Measurements from ENCODE around the gene HARS1.
"Not testable (repeated sequence)": the region's sequence is repeated elsewhere in the genome, so short reads cannot be mapped to it uniquely, and the experiment has no call there.

The HARS1 gene

GRCh38 chr5:140631831-140632365 lies 59.3 kb downstream of the HARS1 start:
- no peak for DNase-seq (ENCODE audit: low read depth)
- Histone ChIP-seq H3K4me3 (ENCODE audit: low read length) (peak overlapping the region; percentile 76), H3K9ac (ENCODE audit: low read length) (peak overlapping the region; percentile 59), H3K27me3 (replicated peaks; ENCODE audit: control insufficient read depth, insufficient read depth, low read length) (no peaks in the 10 kb centered on the region), H3K9me3 (ENCODE audit: control insufficient read depth, low read length) (peaks cover 12% of the 10 kb centered on the region), H3K4me1 (ENCODE audit: control insufficient read depth, insufficient read depth, low read length) (peaks cover 32% of the 10 kb centered on the region), H3K36me3 (ENCODE audit: control insufficient read depth, insufficient read depth, low read length, severe bottlenecking) (no peaks in the 10 kb centered on the region)

GRCh38 chr5:140631036-140631417 lies 60.1 kb downstream of the HARS1 start:
- no peak for DNase-seq (ENCODE audit: low read depth)
- H3K27me3 ChIP-seq (replicated peaks; ENCODE audit: control insufficient read depth, insufficient read depth, low read length): no peaks in the 10 kb centered on the region
- no peaks in the 10 kb centered on the region for H3K36me3 ChIP-seq (ENCODE audit: control insufficient read depth, insufficient read depth, low read length, severe bottlenecking)
- H3K4me3 ChIP-seq (ENCODE audit: low read length): no peak overlapping the region
- H3K9ac ChIP-seq (ENCODE audit: low read length): no peak overlapping the region
- H3K9me3 ChIP-seq (ENCODE audit: control insufficient read depth, low read length): peaks cover 12% of the 10 kb centered on the region
- H3K4me1 ChIP-seq (ENCODE audit: control insufficient read depth, insufficient read depth, low read length): peaks cover 32% of the 10 kb centered on the region

GRCh38 chr5:140630292-140631035 lies 60.7 kb downstream of the HARS1 start:
- Histone ChIP-seq H3K4me1 (ENCODE audit: control insufficient read depth, insufficient read depth, low read length) (peaks cover 32% of the 10 kb centered on the region), H3K9me3 (ENCODE audit: control insufficient read depth, low read length) (peaks cover 12% of the 10 kb centered on the region), H3K27me3 (replicated peaks; ENCODE audit: control insufficient read depth, insufficient read depth, low read length) (no peaks in the 10 kb centered on the region), H3K9ac (ENCODE audit: low read length) (no peak overlapping the region), H3K36me3 (ENCODE audit: control insufficient read depth, insufficient read depth, low read length, severe bottlenecking) (no peaks in the 10 kb centered on the region), H3K4me3 (ENCODE audit: low read length) (no peak overlapping the region)
- peak; percentile 18 for DNase-seq (ENCODE audit: low read depth)

GRCh38 chr5:140628711-140629110 lies 62.5 kb downstream of the HARS1 start:
- Histone ChIP-seq H3K36me3 (ENCODE audit: control insufficient read depth, insufficient read depth, low read length, severe bottlenecking) (no peaks in the 10 kb centered on the region), H3K4me1 (ENCODE audit: control insufficient read depth, insufficient read depth, low read length) (peaks cover 28% of the 10 kb centered on the region), H3K9ac (ENCODE audit: low read length) (no peak overlapping the region), H3K4me3 (ENCODE audit: low read length) (no peak overlapping the region), H3K27me3 (replicated peaks; ENCODE audit: control insufficient read depth, insufficient read depth, low read length) (no peaks in the 10 kb centered on the region), H3K9me3 (ENCODE audit: control insufficient read depth, low read length) (peaks cover 12% of the 10 kb centered on the region)
- no peak for DNase-seq (ENCODE audit: low read depth)

- H3K9ac ChIP-seq (ENCODE audit: low read length): no peak overlapping the region
- peaks cover 12% of the 10 kb centered on the region for H3K9me3 ChIP-seq (ENCODE audit: control insufficient read depth, low read length)
- H3K4me3 ChIP-seq (ENCODE audit: low read length): no peak overlapping the region
- H3K27me3 ChIP-seq (replicated peaks; ENCODE audit: control insufficient read depth, insufficient read depth, low read length): no peaks in the 10 kb centered on the region
- H3K36me3 ChIP-seq (ENCODE audit: control insufficient read depth, insufficient read depth, low read length, severe bottlenecking): no peaks in the 10 kb centered on the region
- H3K4me1 ChIP-seq (ENCODE audit: control insufficient read depth, insufficient read depth, low read length): peaks cover 22% of the 10 kb centered on the region
- no peak for DNase-seq (ENCODE audit: low read depth)
These were observed 63.2 kb downstream of the HARS1 start for GRCh38 chr5:140627972-140628371.

GRCh38 chr5:140624886-140625285 lies 66.3 kb downstream of the HARS1 start:
- not testable (repeated sequence) for DNase-seq (ENCODE audit: low read depth)
- H3K9me3 ChIP-seq (ENCODE audit: control insufficient read depth, low read length): peaks cover 12% of the 10 kb centered on the region

More at GRCh38 chr5:140624886-140625285, 66.3 kb downstream of the HARS1 start:
- H3K4me3 ChIP-seq (ENCODE audit: low read length); H3K36me3 ChIP-seq (ENCODE audit: control insufficient read depth, insufficient read depth, low read length, severe bottlenecking); H3K4me1 ChIP-seq (ENCODE audit: control insufficient read depth, insufficient read depth, low read length); H3K27me3 ChIP-seq (replicated peaks; ENCODE audit: control insufficient read depth, insufficient read depth, low read length); H3K9ac ChIP-seq (ENCODE audit: low read length): not testable (repeated sequence)

Measured in adipocyte (in vitro differentiated cells).